Hematopoietic multipotent progenitor cell treated with erythropoietin and hydrocortisone succinate and interleukin-3 and kit ligand, for 4 days (in vitro differentiated cells): Measurements from ENCODE around the gene OCIAD1.
"Not testable (repeated sequence)": the region's sequence is repeated elsewhere in the genome, so short reads cannot be mapped to it uniquely, and the experiment has no call there.

ENCODE experiments used
- DNase-seq: peaks from one replicate; pipeline ENCODE4 v3.0.0-alpha.2; 2015

OCIAD1 gene, protein sequence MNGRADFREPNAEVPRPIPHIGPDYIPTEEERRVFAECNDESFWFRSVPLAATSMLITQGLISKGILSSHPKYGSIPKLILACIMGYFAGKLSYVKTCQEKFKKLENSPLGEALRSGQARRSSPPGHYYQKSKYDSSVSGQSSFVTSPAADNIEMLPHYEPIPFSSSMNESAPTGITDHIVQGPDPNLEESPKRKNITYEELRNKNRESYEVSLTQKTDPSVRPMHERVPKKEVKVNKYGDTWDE

GRCh38 chr4:48830706-48831531 lies at the start of gene OCIAD1:
OCIAD1 (plus strand) TSS chr4:48831088; CDS start chr4:48832625, 1,537 bp downstream.
- peak; percentile 100 for DNase-seq

GRCh38 chr4:48781968-48782367 lies 48.9 kb upstream of the OCIAD1 start:
- DNase-seq = no peak

- no peak for DNase-seq
These were observed 45.6 kb upstream of the OCIAD1 start for GRCh38 chr4:48785302-48785701.

DNA sequence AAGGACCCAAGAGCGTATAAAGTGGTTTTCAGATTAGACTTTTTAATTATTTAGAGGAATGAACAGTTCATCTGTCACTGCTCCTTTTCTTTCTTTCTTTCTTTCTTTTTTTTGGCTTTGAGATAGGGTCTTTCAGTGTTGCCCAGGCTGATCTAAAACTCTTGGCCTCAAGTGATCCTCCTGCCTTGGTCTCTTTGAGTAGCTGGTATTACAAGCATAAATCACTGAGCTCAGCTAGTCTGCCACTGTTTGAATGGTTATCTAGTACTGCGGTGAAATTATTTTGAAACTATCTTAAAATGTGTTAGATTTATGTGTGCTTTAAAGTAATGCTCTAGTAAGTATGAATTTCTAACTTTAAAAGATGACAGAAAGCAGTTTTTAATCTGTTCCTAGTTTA lies 44.3 kb upstream of the OCIAD1 start:
- no peak for DNase-seq

- DNase-seq = no peak
These were observed 43.8 kb upstream of the OCIAD1 start for GRCh38 chr4:48787056-48787455.

GRCh38 chr4:48790561-48790960 lies 40.3 kb upstream of the OCIAD1 start:
- DNase-seq = no peak

DNA sequence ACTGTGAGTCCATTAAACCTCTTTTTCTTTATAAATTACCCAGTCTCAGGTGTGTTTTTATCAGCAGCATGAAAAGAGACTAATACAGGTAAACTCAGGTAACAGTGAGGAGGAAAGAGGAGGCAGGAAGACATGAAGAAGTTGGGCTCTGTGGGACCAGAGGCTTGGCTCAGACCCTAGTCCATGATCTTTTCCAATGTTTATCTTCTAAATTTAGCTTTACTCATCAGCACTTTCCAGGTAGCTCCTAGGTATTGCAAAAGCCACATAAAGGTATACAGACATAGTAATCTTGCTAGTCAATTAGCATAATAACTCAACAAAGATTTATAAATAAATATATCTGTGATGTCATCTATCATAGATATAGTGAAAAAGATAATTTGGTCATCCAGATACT lies 39.6 kb upstream of the OCIAD1 start:
- no peak for DNase-seq

- DNase-seq = no peak
These were observed 38.4 kb upstream of the OCIAD1 start for GRCh38 chr4:48792348-48793006.

- DNase-seq = no peak
These were observed 35.8 kb upstream of the OCIAD1 start for GRCh38 chr4:48795108-48795507.

DNA sequence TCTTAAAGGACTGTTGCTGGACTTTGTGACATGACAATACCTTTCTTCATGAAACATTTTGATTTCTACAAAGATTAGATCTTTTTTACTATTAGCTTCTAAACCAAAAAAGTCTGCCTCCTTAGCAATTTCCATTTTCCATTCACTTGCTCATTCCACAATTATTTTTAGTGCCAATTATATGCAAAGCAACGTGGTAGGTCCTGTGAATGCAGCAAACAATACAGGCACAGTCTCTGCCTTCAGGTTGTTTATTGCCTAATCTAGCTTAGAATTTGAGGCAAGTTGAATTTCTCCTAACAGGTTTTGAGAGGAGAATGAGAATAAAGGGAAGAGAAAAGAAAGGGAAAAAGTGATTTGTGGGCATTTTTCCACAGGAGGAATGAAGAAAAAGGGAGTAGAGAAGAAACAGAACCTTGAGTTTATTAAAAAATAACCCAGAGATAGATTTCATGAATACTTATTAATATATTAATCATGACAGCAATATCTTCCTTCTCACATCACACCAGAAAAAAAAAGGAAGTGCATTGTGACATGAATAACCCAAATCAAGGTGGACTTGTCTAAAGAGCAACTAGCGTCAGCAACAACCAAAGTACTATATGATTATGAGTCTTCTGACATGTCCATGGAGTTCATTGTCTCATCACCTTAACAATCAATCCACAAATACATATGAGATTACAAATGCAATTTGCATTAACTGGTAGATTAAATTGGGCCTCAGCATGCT lies 34.5 kb upstream of the OCIAD1 start:
- no peak for DNase-seq

DNA sequence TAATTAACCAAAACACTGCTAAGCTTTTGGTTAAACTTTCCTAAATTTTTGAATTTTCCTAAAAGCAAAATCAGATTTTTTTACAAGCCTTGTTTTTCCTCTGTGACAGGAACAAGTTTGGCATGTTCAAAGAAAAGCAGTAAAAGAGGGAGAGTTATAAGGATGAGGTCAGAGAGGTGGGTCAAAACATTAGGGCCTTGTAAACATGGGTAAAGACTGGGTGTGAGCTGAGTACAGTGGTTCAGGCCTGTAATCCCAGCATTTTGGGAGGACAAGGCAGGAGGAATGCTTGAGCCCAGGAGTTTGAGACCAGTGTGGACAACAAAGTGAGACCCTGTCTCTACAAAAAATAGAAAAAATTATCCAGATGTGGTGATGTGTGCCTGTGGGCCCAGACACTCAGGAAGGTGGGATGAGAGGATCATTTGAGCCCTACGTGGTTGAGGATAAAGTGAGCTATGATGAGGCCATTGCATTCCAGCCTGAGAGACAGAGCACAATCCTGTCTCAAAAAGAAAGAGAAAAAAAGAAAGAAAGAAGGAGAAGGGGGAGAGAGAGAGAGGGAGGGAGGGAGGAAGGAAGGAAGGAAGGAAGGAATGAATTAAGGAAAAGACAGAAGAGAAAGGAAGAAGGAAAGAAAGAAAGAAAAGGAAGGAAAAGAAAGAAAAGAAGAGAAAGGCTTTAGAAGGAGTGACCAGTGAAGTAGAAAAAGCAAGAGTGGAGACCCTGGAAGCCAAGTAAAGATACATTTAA lies 33.8 kb upstream of the OCIAD1 start:
- DNase-seq = no peak

GRCh38 chr4:48798117-48798516 lies 32.8 kb upstream of the OCIAD1 start:
- DNase-seq = no peak

DNA sequence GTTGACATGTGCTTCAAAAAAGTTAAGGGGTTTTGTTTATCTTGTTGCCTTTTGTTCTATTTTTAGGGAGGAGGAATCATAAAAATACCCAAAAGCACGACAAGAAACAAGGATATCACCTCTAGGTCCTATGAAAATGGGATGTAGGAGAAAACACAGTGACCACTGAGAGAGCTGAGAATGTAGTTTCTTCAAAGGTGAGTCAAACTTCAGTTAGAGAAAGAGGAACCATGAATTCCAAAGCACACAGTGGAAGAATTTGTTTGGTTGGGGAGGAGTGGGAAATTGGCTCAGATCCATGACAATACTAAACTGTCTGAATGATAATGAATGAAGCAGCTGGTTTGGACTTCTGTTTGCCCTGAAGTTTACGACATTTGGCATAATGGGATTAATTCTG lies 31.7 kb upstream of the OCIAD1 start:
- no peak for DNase-seq

DNA sequence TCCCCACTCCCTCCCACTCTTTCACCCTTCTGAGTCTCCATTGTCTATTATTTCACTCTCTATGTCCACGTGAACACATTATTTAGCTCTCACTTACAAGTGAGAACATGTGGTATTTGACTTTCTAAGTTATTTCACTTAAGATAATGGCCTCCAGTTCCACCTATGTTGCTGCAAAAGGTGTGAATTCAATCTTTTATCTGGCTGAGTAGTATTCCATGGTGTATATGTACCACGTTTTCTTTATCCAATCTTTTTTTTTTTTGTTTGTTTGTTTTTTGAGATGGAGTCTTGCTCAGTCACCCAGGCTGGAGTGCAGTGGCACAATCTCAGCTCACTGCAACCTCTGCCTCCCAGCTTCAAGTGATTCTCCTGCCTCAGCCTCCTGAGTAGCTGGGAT lies 30.7 kb upstream of the OCIAD1 start:
- DNase-seq = not testable (repeated sequence)

DNA sequence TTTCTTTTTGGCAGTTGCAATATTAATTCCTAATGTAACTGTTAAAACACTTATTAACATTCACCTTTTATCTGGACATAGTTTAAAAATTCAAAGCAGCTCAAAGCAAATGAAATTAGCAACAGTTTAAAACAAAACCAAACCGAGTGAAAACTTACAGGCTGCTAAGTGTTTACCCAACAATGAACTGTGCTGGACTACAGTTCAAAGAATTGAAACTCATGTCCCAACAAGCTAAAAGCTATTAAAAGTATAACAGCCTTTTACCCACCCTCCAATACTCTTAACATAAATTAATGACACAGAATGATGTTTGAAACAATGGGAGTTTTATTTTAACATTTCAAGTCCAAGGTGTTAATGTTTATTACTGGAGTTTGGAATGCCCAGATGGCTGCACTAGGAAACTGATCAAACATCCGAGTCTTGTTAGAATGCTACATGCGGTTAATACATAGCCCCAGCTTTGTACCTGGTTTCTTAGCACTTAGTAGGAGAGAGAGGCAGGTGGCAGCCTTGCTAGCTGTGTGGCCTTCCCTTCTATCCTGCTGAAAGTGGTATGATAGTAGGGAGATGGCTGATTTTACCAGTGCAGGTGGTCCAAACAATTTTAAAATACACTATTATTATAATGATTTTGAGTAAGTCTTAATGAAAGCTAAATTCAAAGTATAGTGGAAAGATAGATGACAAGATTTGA lies 29.7 kb upstream of the OCIAD1 start:
- DNase-seq = no peak

- no peak for DNase-seq
These were observed 26.1 kb upstream of the OCIAD1 start for GRCh38 chr4:48804584-48805301.

DNA sequence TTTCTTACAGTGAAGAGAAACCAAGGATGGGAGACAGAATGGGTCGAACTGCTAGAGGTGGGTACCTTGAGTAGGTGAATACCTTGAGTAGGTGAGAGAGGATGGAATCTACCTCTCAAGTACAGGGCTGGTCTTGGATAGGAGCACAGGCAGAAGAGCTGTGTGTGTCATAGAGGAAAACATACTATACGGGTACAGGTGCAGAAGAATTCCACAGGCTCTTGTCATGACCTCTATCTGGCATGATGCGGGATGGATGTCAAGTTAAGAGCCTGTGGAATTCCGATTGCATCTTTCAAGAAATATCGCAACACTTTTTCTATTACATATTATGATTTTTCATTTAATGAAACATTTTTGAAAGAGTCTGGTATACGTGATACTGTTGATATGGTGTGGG lies 18.0 kb upstream of the OCIAD1 start:
- no peak for DNase-seq

GRCh38 chr4:48813964-48814363 lies 16.9 kb upstream of the OCIAD1 start:
- DNase-seq = no peak

DNA sequence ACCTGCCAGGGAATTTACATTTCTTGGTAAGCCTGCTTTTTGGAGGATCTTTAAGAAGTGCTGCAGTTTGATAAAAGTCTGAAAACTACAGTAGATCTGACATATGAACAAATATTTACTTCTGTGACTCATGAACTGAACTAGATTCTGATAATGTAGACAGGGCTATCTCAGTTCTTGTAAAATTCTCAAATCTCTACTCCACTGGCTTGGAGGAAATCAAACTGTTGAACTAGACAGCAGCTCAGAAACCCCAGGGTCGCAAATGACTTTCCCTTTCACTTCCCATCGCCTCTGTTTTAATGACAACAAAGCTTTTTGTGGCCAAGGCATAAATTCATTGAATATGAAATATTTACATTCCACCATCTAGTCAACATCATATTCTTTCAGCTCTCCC lies 15.4 kb upstream of the OCIAD1 start:
- no peak for DNase-seq

DNA sequence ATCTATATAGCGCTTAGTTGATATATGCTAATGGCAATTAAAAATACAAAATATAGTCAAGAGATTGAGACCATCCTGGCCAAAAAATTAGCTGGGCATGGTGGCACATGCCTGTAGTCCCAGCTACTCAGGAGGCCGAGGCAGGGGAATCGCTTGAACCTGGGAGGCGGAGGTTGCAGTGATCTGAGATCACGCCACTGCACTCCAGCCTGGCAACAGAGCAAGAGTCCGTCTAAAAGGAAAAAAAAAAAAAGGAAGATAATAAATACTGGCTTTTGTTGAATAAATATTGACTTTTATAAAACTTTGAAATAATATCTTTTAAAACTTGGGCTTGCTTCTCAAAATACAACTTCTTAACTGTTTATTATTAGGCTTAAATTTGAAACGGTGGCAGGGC lies 14.6 kb upstream of the OCIAD1 start:
- DNase-seq = not testable (repeated sequence)

GRCh38 chr4:48816971-48817370 lies 13.9 kb upstream of the OCIAD1 start:
- DNase-seq = no peak
